ENCODE measurements around the gene KIFC3. TPM values are rescaled to one million over a fixed set of nuclear protein-coding genes. Genes with fewer than 3 reads are reported as not detected.
A peak's percentile ranks its signal among the peaks of the same experiment; 100 is the strongest.

Gene KIFC3
- total and polyA plus RNA-seq, 2 of the 13 experiments (the other 11 are each of a cell fraction or from before 2014, with no cell fraction given) = 42.1 to 45.3 TPM

GRCh38 chr16:57797526-57798266 lies 4.6 kb downstream of the KIFC3 start (continued):
- TF ChIP-seq, protein P1, sequence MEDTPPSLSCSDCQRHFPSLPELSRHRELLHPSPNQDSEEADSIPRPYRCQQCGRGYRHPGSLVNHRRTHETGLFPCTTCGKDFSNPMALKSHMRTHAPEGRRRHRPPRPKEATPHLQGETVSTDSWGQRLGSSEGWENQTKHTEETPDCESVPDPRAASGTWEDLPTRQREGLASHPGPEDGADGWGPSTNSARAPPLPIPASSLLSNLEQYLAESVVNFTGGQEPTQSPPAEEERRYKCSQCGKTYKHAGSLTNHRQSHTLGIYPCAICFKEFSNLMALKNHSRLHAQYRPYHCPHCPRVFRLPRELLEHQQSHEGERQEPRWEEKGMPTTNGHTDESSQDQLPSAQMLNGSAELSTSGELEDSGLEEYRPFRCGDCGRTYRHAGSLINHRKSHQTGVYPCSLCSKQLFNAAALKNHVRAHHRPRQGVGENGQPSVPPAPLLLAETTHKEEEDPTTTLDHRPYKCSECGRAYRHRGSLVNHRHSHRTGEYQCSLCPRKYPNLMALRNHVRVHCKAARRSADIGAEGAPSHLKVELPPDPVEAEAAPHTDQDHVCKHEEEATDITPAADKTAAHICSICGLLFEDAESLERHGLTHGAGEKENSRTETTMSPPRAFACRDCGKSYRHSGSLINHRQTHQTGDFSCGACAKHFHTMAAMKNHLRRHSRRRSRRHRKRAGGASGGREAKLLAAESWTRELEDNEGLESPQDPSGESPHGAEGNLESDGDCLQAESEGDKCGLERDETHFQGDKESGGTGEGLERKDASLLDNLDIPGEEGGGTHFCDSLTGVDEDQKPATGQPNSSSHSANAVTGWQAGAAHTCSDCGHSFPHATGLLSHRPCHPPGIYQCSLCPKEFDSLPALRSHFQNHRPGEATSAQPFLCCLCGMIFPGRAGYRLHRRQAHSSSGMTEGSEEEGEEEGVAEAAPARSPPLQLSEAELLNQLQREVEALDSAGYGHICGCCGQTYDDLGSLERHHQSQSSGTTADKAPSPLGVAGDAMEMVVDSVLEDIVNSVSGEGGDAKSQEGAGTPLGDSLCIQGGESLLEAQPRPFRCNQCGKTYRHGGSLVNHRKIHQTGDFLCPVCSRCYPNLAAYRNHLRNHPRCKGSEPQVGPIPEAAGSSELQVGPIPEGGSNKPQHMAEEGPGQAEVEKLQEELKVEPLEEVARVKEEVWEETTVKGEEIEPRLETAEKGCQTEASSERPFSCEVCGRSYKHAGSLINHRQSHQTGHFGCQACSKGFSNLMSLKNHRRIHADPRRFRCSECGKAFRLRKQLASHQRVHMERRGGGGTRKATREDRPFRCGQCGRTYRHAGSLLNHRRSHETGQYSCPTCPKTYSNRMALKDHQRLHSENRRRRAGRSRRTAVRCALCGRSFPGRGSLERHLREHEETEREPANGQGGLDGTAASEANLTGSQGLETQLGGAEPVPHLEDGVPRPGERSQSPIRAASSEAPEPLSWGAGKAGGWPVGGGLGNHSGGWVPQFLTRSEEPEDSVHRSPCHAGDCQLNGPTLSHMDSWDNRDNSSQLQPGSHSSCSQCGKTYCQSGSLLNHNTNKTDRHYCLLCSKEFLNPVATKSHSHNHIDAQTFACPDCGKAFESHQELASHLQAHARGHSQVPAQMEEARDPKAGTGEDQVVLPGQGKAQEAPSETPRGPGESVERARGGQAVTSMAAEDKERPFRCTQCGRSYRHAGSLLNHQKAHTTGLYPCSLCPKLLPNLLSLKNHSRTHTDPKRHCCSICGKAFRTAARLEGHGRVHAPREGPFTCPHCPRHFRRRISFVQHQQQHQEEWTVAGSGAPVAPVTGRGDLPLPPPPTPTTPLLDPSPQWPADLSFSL (CRISPR knock-in tag; IDR thresholded peaks at IDR 0.05) = no peak
- TF ChIP-seq PHF5A (CRISPR knock-in tag; IDR thresholded peaks at IDR 0.05; ENCODE audit: low read depth, unreplicated experiment) (no peak), ELF4 (CRISPR knock-in tag; IDR thresholded peaks at IDR 0.05; ENCODE audit: borderline replicate concordance) (no peak; the same call in 1 of the 2 replicates), MLLT10 (CRISPR knock-in tag; IDR thresholded peaks at IDR 0.05) (no peak), RFXANK (CRISPR knock-in tag; IDR thresholded peaks at IDR 0.05) (no peak), KLF6 (CRISPR knock-in tag; IDR thresholded peaks at IDR 0.05) (no peak; the same call in 1 of the 2 replicates), BCL6 (CRISPR knock-in tag; IDR thresholded peaks at IDR 0.05) (peak; percentile 54), ZNF18 (CRISPR knock-in tag; IDR thresholded peaks at IDR 0.05; ENCODE audit: insufficient replicate concordance) (peak; percentile 75), DDIT3 (CRISPR knock-in tag; IDR thresholded peaks at IDR 0.05) (no peak), NR2F1 (CRISPR knock-in tag; IDR thresholded peaks at IDR 0.05) (no peak), ZNF350 (CRISPR knock-in tag; IDR thresholded peaks at IDR 0.05; ENCODE audit: borderline replicate concordance, low read depth) (peak; percentile 79), LCORL (IDR thresholded peaks at IDR 0.05) (no peak), LCORL (CRISPR knock-in tag; IDR thresholded peaks at IDR 0.05) (peak; percentile 88), ZNF747 (CRISPR knock-in tag; IDR thresholded peaks at IDR 0.05; ENCODE audit: borderline replicate concordance) (peak; percentile 41; the same call in 1 of the 2 replicates), RCOR2 (CRISPR knock-in tag; IDR thresholded peaks at IDR 0.05) (no peak), HMGA1 (CRISPR knock-in tag; conservative IDR thresholded peaks at IDR 0.05) (no peak), POLR2AphosphoS2 (IDR thresholded peaks at IDR 0.05; ENCODE audit: low read depth, low read length) (no peak)
- TF ChIP-seq, protein P2, sequence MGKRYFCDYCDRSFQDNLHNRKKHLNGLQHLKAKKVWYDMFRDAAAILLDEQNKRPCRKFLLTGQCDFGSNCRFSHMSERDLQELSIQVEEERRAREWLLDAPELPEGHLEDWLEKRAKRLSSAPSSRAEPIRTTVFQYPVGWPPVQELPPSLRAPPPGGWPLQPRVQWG (CRISPR knock-in tag; IDR thresholded peaks at IDR 0.05; ENCODE audit: borderline replicate concordance, low read depth) = no peak
- TF ChIP-seq, protein P3, sequence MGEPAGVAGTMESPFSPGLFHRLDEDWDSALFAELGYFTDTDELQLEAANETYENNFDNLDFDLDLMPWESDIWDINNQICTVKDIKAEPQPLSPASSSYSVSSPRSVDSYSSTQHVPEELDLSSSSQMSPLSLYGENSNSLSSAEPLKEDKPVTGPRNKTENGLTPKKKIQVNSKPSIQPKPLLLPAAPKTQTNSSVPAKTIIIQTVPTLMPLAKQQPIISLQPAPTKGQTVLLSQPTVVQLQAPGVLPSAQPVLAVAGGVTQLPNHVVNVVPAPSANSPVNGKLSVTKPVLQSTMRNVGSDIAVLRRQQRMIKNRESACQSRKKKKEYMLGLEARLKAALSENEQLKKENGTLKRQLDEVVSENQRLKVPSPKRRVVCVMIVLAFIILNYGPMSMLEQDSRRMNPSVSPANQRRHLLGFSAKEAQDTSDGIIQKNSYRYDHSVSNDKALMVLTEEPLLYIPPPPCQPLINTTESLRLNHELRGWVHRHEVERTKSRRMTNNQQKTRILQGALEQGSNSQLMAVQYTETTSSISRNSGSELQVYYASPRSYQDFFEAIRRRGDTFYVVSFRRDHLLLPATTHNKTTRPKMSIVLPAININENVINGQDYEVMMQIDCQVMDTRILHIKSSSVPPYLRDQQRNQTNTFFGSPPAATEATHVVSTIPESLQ (CRISPR knock-in tag; conservative IDR thresholded peaks at IDR 0.05) = no peak

All from HepG2 (cell line).